MCF 10A (cell line): ENCODE measurements around the gene BPIFA3. TPM values are rescaled to one million over a fixed set of nuclear protein-coding genes. Genes with fewer than 3 reads are reported as not detected.

Experiments
- BruUV-seq: library from RNA; stranded (reverse); fragments of 400-500 nt; replicated peaks from 2 replicates; lab custom pipeline; 2021; lab: Mats Ljungman, UMichigan
- CTCF ChIA-PET: fragments of 300-600 bp; sonication (Branson Sonifier 250); formaldehyde crosslinking; extraction: SDS; loops from one replicate; lab custom pipeline; 2021; ENCODE audit warnings: antibody characterized with exemption, inconsistent platforms; lab: Yijun Ruan, JAX
- POLR2A ChIA-PET: fragments of 300-600, 350-650 bp; sonication (Branson Sonifier 250); formaldehyde crosslinking; extraction: SDS; loops from one replicate; lab custom pipeline; 2020; ENCODE audit warnings: antibody characterized with exemption, inconsistent platforms; lab: Yijun Ruan, JAX
- DNase-seq: peaks from one replicate; pipeline ENCODE4 v3.0.0-alpha.2; 2018; ENCODE audit not compliant: unreplicated experiment
- H3K27ac Mint-ChIP-seq: one replicate; pipeline ENCODE4 v1.8.0; 2022; ENCODE audit warnings: mild to moderate bottlenecking, low read depth, mixed read lengths; ENCODE audit not compliant: unreplicated experiment
- H3K27me3 Mint-ChIP-seq: one replicate; pipeline ENCODE4 v1.8.0; 2022; ENCODE audit warnings: mixed read lengths; ENCODE audit not compliant: insufficient read depth, unreplicated experiment
- H3K36me3 Mint-ChIP-seq: one replicate; pipeline ENCODE4 v1.8.0; 2022; ENCODE audit warnings: mild to moderate bottlenecking, moderate library complexity, mixed read lengths; ENCODE audit not compliant: insufficient read depth, unreplicated experiment
- H3K4me1 Mint-ChIP-seq: one replicate; pipeline ENCODE4 v1.8.0; 2022; ENCODE audit warnings: mixed read lengths; ENCODE audit not compliant: insufficient read depth, unreplicated experiment
- H3K4me3 Mint-ChIP-seq: one replicate; pipeline ENCODE4 v1.8.0; 2022; ENCODE audit warnings: mild to moderate bottlenecking, moderate library complexity, mixed read lengths; ENCODE audit not compliant: unreplicated experiment
- H3K9me3 Mint-ChIP-seq: one replicate; pipeline ENCODE4 v1.8.0; 2022; ENCODE audit warnings: mixed read lengths; ENCODE audit not compliant: unreplicated experiment
- intact Hi-C: fragments of 100-400 bp; cut with micrococcal nuclease; formaldehyde crosslinking; loops from 2 replicates; pipeline ENCODE4 v1.14.1; 2022
- total RNA-seq: library from RNA; stranded (reverse); gene quantifications from 2 replicates; pipeline ENCODE4 v1.2.3, GENCODE V29; 2022
- TF ChIP-seq, protein P1 (sequence below): fragments of 200-600 bp; IDR thresholded peaks from one replicate; pipeline ENCODE4 v1.8.0; 2022; ENCODE audit warnings: antibody characterized with exemption, mild to moderate bottlenecking; ENCODE audit not compliant: unreplicated experiment

The BPIFA3 gene
- total RNA-seq, 1 experiment from 2014 or later, result not detected

DNA sequence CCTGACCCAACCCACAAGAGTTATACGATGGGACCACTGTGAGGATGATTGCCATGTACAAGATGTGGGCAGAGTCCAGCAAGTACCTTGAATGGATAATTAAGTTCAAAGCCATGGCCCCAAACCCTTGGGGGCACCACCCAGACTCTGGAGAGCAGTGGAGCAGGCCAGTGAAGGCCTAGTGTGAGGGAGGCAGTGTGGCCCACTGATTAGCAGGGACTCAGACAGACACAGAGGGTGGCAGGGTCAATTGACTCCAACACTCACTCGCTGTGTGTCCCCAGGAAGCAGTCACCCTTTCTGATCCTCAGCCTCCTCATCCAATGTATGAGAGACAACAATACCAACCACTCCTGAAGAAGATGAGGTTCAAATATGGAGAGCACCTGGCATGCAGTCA lies 16.9 kb downstream of the BPIFA3 start:
- CTCF ChIA-PET, result no interaction called here
- intact Hi-C loops, result no loop called here
- Mint-ChIP-seq H3K4me1 (no peaks in the 10 kb centered on the region), H3K4me3 (no peak overlapping the region), H3K9me3 (no peaks in the 10 kb centered on the region), H3K36me3 (no peaks in the 10 kb centered on the region), H3K27ac (no peak overlapping the region), H3K27me3 (peaks cover 86% of the 10 kb centered on the region)
- no TSS peak for BruUV-seq
- TF ChIP-seq, protein P1, sequence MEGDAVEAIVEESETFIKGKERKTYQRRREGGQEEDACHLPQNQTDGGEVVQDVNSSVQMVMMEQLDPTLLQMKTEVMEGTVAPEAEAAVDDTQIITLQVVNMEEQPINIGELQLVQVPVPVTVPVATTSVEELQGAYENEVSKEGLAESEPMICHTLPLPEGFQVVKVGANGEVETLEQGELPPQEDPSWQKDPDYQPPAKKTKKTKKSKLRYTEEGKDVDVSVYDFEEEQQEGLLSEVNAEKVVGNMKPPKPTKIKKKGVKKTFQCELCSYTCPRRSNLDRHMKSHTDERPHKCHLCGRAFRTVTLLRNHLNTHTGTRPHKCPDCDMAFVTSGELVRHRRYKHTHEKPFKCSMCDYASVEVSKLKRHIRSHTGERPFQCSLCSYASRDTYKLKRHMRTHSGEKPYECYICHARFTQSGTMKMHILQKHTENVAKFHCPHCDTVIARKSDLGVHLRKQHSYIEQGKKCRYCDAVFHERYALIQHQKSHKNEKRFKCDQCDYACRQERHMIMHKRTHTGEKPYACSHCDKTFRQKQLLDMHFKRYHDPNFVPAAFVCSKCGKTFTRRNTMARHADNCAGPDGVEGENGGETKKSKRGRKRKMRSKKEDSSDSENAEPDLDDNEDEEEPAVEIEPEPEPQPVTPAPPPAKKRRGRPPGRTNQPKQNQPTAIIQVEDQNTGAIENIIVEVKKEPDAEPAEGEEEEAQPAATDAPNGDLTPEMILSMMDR, result no peak
- POLR2A ChIA-PET, result no interaction called here
- DNase-seq, result no peak

DNA sequence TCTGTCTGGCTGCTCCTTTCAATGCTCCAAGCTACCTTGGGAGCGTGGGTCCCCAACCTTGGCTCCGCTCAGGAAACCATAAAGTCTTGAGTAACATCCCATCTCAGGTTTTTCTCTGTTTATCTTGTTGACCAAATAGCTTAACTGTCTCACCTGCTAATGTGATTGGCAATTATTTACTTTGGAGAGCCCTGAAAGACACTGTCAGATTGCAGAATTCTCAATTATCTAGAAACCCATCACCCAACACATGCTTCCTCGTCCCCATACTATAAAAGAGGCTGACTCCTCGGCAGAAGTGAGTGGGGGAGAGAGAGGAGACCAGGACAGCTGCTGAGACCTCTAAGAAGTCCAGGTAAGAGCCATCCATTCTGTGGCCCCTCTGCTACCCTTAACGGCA lies 18.5 kb downstream of the BPIFA3 start, which contains the start of gene BPIFA1:
Gene BPIFA1 (plus strand): TSS at position 301 of the 400 bp plus-strand sequence. CDS start 1,716 bp downstream, outside the sequence.
- H3K4me1 Mint-ChIP-seq, result no peaks in the 10 kb centered on the region
- ChIA-PET POLR2A (interaction anchor here (0.9 kb wide), 1 partner anchor 22 kb away, joined by 3 read pairs; no protein-coding TSS in a partner anchor), CTCF (interaction anchor here (0.6 kb wide), 1 partner anchor 14 kb away, joined by 3 read pairs; no protein-coding TSS in a partner anchor)

DNA sequence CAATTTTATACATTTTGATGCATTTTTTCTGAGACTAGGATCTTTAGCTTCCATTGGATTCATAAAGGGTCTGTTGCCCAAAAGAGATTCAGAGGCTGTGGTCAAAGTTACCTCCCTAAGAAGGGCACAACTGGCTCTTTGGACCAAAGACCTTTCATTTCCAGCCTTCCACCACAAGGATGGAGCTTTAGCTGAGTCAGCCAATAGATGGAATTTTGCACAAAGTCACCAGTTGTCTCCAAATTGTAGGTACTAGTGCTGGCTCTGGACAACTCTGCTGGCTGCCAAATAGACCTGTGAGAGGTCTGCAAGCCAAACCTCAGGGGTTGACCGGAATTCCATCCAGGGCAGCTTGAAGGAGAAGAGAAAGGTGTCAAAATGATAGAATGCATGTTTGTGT lies 19.2 kb downstream of the BPIFA3 start:
- no TSS peak for BruUV-seq

More for the DNA sequence above, 18.5 kb downstream of the BPIFA3 start, which contains the start of gene BPIFA1:
- DNase-seq, result no peak
- H3K27me3 Mint-ChIP-seq, result peaks cover 88% of the 10 kb centered on the region
- H3K27ac Mint-ChIP-seq, result no peak within 1 kb of the TSS
- no peaks in the 10 kb centered on the region for H3K36me3 Mint-ChIP-seq
- no peak within 1 kb of the TSS for H3K4me3 Mint-ChIP-seq
- intact Hi-C loops, result no loop called here
- no peaks in the 10 kb centered on the region for H3K9me3 Mint-ChIP-seq
- BruUV-seq, result no TSS peak
- TF ChIP-seq, protein P1, result no peak

DNA sequence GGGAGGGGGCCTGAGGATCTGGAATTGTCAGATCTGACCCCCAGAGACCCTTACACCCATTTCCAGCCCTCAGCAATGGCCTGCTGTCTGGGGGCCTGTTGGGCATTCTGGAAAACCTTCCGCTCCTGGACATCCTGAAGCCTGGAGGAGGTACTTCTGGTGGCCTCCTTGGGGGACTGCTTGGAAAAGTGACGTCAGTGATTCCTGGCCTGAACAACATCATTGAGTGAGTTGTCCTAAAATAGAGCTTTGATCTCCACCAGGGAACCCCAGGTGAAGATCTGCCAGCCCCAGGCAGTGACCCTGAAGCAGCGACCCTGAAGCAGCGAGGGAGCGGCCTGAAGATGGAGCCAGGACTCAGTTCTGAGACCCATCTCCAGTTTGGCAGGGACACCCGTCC lies 20.8 kb downstream of the BPIFA3 start:
- H3K27me3 Mint-ChIP-seq, result peaks cover 80% of the 10 kb centered on the region
- intact Hi-C loops, result no loop called here
- no peaks in the 10 kb centered on the region for H3K36me3 Mint-ChIP-seq

More for the DNA sequence above, 19.2 kb downstream of the BPIFA3 start:
- Mint-ChIP-seq H3K4me1 (no peaks in the 10 kb centered on the region), H3K4me3 (no peak overlapping the region), H3K27me3 (peaks cover 82% of the 10 kb centered on the region), H3K36me3 (no peaks in the 10 kb centered on the region), H3K9me3 (no peaks in the 10 kb centered on the region), H3K27ac (no peak overlapping the region)
- ChIA-PET CTCF (interaction anchor here (0.8 kb wide), 1 partner anchor 23 kb away, joined by 3 read pairs; no protein-coding TSS in a partner anchor), POLR2A (interaction anchor here (0.6 to 0.9 kb wide), 2 partner anchors 22 to 295 kb away, joined by 3 read pairs; no protein-coding TSS in a partner anchor)
- DNase-seq, result no peak
- intact Hi-C loops, result no loop called here
- TF ChIP-seq, protein P1, result no peak

More for the DNA sequence above, 20.8 kb downstream of the BPIFA3 start:
- POLR2A ChIA-PET, result no interaction called here
- H3K9me3 Mint-ChIP-seq, result no peaks in the 10 kb centered on the region
- no peak overlapping the region for H3K4me3 Mint-ChIP-seq
- DNase-seq, result no peak
- no TSS peak for BruUV-seq
- CTCF ChIA-PET, result interaction anchor here (0.7 kb wide), 1 partner anchor 27 kb away, joined by 4 read pairs; no protein-coding TSS in a partner anchor
- H3K27ac Mint-ChIP-seq, result no peak overlapping the region
- TF ChIP-seq, protein P1, result no peak
- no peaks in the 10 kb centered on the region for H3K4me1 Mint-ChIP-seq
